Renal pelvis (tissue), 4 donors: ENCODE data around the gene DLX2. TPM values are rescaled to one million over a fixed set of nuclear protein-coding genes. Genes with fewer than 3 reads are reported as not detected.

Experiments used
- DNase-seq: peaks from one replicate; pipeline ENCODE4 v3.0.0-alpha.2; 2013
- polyA plus RNA-seq, 3 donors: library from polyadenylated mRNA; unstranded; fragments of 120-200 nt; gene quantifications; one replicate each; pipeline ENCODE4 v1.2.1, GENCODE V29; 2013; ENCODE audit not compliant: insufficient read length in 3 of 3

Gene DLX2
- polyA plus RNA-seq, 3 donors = 0.12 to 0.14 TPM; not detected in 1

DNA sequence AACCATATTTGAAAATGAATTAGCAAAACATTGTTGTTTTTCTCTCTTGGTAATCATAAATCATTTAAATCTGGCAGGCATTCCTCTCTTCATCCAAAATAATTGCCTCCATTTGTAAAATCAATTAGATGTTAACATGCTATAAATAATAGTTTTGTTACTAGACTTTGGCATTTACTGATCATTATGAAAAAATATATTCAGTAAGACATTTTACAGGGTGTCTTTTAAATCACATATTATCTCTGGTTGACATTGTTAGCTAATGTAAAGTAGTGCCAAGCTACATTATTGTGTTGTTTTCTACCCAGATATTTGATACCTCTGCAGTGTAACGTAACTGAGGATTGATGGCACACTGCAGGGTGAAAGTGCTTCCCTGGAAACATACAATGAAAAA, 49.2 kb downstream of the DLX2 start:
- no peak for DNase-seq

GRCh38 chr2:172052000-172052983, 50.4 kb downstream of the DLX2 start:
- peak; percentile 16 for DNase-seq

- no peak for DNase-seq
Observed at GRCh38 chr2:172050479-172051125, 52.1 kb downstream of the DLX2 start.

DNA sequence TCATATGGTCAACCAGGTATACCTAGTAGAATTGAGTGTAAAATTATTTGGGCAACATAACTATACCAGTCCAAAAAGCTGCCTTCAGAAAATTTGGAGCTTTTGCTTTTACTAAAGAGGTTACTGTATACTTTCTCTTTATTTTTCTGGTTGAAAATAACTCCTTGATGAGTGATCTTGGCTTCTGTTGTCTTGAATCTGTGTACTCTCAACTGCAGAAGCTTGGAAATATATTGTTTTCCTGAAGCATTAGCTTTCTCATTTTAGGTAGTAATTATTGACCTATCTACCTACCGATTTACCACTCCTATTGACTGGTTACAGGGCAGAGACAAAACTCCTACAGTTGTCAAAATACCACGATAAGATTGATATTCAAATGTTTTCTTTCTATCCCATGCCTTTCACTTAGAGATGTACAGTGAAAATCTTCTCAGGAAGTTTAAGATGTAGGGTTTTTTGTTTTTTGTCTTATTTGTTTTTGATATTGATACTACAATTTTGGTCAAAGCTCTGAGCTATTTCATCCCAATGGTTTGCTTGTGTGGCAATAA, 53.1 kb downstream of the DLX2 start:
- DNase-seq = no peak

Other genes starting within 250 kb of the DLX2 start
- gene SLC25A12, start 208.7 kb downstream of the DLX2 start, polyA plus RNA-seq = 10 to 100 TPM; 23.4 to 35.9 (median 29.8) TPM
- gene HAT1, start 180.4 kb downstream of the DLX2 start, polyA plus RNA-seq = 10 to 100 TPM; 54.7 to 62.5 (median 59.1) TPM
- gene METAP1D, start 102.9 kb downstream of the DLX2 start, polyA plus RNA-seq = 10 to 100 TPM; 10.9 to 22.3 (median 21.9) TPM
- under 1 TPM; 0.37 to 0.44 (median 0.39) TPM for gene DLX1, start 17.4 kb downstream of the DLX2 start, polyA plus RNA-seq